Measurements from ENCODE around the gene THNSL1.

The THNSL1 gene

GRCh38 chr10:25036381-25036780 lies 20.0 kb downstream of the THNSL1 start:
- Histone ChIP-seq H3K4me1 (ENCODE audit: insufficient read depth, low read length, poor library complexity, severe bottlenecking) (no peaks in the 10 kb centered on the region), H3K79me2 (ENCODE audit: insufficient read depth, low read length) (no peaks in the 10 kb centered on the region), H3F3A (ENCODE audit: low read depth) (no peaks in the 10 kb centered on the region), H3K9me2 (replicated peaks; ENCODE audit: low read depth, low read length) (no peaks in the 10 kb centered on the region), H4K20me1 (ENCODE audit: insufficient read depth, low read length, poor library complexity, severe bottlenecking) (no peaks in the 10 kb centered on the region), H2AFZ (ENCODE audit: low read length) (no peak overlapping the region), H3K4me3 (ENCODE audit: low read length, poor library complexity, severe bottlenecking) (no peak overlapping the region), H3K9ac (ENCODE audit: low read depth, low read length, poor library complexity, severe bottlenecking) (no peak overlapping the region), H3K27me3 (ENCODE audit: insufficient read depth, low read length, poor library complexity, severe bottlenecking) (no peaks in the 10 kb centered on the region), H3K9me3 (ENCODE audit: insufficient read depth, low read depth, low read length) (no peaks in the 10 kb centered on the region), H3K4me2 (ENCODE audit: low read depth, low read length, poor library complexity, severe bottlenecking) (no peak overlapping the region), H3K36me3 (ENCODE audit: insufficient read depth, low read length) (no peaks in the 10 kb centered on the region)
- TF ChIP-seq, protein P1, sequence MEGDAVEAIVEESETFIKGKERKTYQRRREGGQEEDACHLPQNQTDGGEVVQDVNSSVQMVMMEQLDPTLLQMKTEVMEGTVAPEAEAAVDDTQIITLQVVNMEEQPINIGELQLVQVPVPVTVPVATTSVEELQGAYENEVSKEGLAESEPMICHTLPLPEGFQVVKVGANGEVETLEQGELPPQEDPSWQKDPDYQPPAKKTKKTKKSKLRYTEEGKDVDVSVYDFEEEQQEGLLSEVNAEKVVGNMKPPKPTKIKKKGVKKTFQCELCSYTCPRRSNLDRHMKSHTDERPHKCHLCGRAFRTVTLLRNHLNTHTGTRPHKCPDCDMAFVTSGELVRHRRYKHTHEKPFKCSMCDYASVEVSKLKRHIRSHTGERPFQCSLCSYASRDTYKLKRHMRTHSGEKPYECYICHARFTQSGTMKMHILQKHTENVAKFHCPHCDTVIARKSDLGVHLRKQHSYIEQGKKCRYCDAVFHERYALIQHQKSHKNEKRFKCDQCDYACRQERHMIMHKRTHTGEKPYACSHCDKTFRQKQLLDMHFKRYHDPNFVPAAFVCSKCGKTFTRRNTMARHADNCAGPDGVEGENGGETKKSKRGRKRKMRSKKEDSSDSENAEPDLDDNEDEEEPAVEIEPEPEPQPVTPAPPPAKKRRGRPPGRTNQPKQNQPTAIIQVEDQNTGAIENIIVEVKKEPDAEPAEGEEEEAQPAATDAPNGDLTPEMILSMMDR (conservative IDR thresholded peaks at IDR 0.05; ENCODE audit: low read length) = no peak
- no peak for TF ChIP-seq EZH2phosphoT487 (IDR thresholded peaks at IDR 0.05; ENCODE audit: borderline replicate concordance)

DNA sequence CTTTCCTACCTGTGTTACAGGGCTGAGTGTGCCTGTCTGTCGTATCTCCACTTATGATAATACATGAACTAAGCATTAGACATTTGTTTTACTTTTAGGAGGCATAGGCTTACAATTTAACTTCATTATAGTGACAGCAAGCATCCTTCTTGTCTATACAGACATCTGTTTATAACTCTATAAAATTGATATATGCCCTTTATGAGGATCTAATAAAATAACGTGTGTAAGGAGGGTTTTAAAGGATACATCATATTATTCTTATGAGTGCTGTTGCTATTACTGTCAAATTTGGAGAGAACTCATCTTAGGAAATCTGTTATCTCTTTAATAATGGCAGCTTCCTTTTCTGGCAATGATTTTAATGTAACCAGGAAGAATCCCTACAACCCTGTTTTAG lies 21.9 kb downstream of the THNSL1 start:
- H3K4me1 ChIP-seq (ENCODE audit: insufficient read depth, low read length, poor library complexity, severe bottlenecking) = no peaks in the 10 kb centered on the region
- TF ChIP-seq EZH2phosphoT487 (IDR thresholded peaks at IDR 0.05; ENCODE audit: borderline replicate concordance) = no peak
- TF ChIP-seq, protein P1 (conservative IDR thresholded peaks at IDR 0.05; ENCODE audit: low read length) = no peak
- H3K36me3 ChIP-seq (ENCODE audit: insufficient read depth, low read length) = no peaks in the 10 kb centered on the region
- no peaks in the 10 kb centered on the region for H3F3A ChIP-seq (ENCODE audit: low read depth)
- no peak overlapping the region for H3K4me2 ChIP-seq (ENCODE audit: low read depth, low read length, poor library complexity, severe bottlenecking)
- no peaks in the 10 kb centered on the region for H3K9me2 ChIP-seq (replicated peaks; ENCODE audit: low read depth, low read length)
- H4K20me1 ChIP-seq (ENCODE audit: insufficient read depth, low read length, poor library complexity, severe bottlenecking) = no peaks in the 10 kb centered on the region
- no peaks in the 10 kb centered on the region for H3K9me3 ChIP-seq (ENCODE audit: insufficient read depth, low read depth, low read length)
- H3K4me3 ChIP-seq (ENCODE audit: low read length, poor library complexity, severe bottlenecking) = no peak overlapping the region
- H3K9ac ChIP-seq (ENCODE audit: low read depth, low read length, poor library complexity, severe bottlenecking) = no peak overlapping the region
- H2AFZ ChIP-seq (ENCODE audit: low read length) = no peak overlapping the region
- no peaks in the 10 kb centered on the region for H3K79me2 ChIP-seq (ENCODE audit: insufficient read depth, low read length)
- no peaks in the 10 kb centered on the region for H3K27me3 ChIP-seq (ENCODE audit: insufficient read depth, low read length, poor library complexity, severe bottlenecking)

DNA sequence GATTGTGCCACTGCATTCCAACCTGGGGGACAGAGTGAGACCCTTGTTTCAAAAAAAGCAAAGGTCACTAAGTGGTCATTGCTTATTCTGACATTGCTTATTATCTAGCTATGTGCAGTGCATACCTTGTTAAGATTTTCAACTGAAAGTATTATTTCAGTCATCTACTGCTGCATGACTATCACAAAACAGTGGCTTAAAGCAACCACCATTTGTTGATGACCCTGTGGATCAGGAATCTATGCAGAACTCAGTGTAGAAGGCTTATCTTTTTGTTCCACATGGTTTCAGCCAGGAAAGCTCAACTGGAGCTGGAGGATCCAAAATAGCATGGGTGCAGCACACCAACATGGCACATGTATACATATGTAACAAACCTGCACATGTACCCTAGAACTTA lies 23.1 kb downstream of the THNSL1 start:
- H3F3A ChIP-seq (ENCODE audit: low read depth) = no peaks in the 10 kb centered on the region
- no peaks in the 10 kb centered on the region for H3K79me2 ChIP-seq (ENCODE audit: insufficient read depth, low read length)
- no peaks in the 10 kb centered on the region for H3K9me2 ChIP-seq (replicated peaks; ENCODE audit: low read depth, low read length)
- no peaks in the 10 kb centered on the region for H4K20me1 ChIP-seq (ENCODE audit: insufficient read depth, low read length, poor library complexity, severe bottlenecking)
- no peaks in the 10 kb centered on the region for H3K36me3 ChIP-seq (ENCODE audit: insufficient read depth, low read length)
- no peaks in the 10 kb centered on the region for H3K27me3 ChIP-seq (ENCODE audit: insufficient read depth, low read length, poor library complexity, severe bottlenecking)
- H2AFZ ChIP-seq (ENCODE audit: low read length) = no peak overlapping the region
- H3K9me3 ChIP-seq (ENCODE audit: insufficient read depth, low read depth, low read length) = no peaks in the 10 kb centered on the region
- no peak overlapping the region for H3K4me3 ChIP-seq (ENCODE audit: low read length, poor library complexity, severe bottlenecking)
- no peaks in the 10 kb centered on the region for H3K4me1 ChIP-seq (ENCODE audit: insufficient read depth, low read length, poor library complexity, severe bottlenecking)
- no peak overlapping the region for H3K4me2 ChIP-seq (ENCODE audit: low read depth, low read length, poor library complexity, severe bottlenecking)
- no peak overlapping the region for H3K9ac ChIP-seq (ENCODE audit: low read depth, low read length, poor library complexity, severe bottlenecking)
- TF ChIP-seq, protein P1 (conservative IDR thresholded peaks at IDR 0.05; ENCODE audit: low read length) = no peak

Data from Loucy (cell line).